SKM-1 (cell line): ENCODE data around the gene RGR.

Experiments used
- DNase-seq: peaks from one replicate; lab custom pipeline; 2025; ENCODE audit not compliant: unreplicated experiment; lab: John Stamatoyannopoulos, UW

The RGR gene

GRCh38 chr10:84217746-84218145 lies 27.1 kb upstream of the RGR start:
- DNase-seq = no peak

GRCh38 chr10:84221916-84222315 lies 22.9 kb upstream of the RGR start:
- no peak for DNase-seq

DNA sequence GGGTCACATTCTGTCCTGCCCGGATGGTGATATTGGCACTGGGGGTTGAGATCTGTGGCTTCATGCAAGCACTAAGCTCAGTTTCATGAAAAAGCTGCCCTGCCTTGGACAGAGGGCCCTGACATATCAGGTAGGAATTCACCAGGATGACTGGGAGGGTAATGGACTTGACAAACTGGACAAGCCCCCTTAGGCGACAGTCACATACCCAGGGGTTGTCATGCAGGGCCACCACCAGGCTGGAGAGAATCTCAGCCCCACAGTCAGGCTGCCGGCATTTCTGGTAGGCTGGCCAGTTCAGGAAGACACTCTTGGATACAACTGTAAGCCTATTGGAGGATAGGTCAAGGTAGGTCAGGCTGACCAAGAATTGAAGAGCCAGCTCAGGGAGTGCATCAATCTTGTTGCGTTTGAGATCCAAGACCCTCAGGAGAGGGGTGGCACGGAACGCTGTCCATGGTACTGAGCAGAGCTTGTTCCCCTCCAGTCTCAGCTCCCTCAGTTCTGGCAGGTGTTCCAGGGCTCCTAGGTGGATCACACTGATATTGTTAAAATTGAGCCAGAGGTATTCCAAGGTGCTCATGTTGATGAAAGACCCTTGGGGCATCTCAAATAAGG lies 20.3 kb upstream of the RGR start:
- DNase-seq = no peak

DNA sequence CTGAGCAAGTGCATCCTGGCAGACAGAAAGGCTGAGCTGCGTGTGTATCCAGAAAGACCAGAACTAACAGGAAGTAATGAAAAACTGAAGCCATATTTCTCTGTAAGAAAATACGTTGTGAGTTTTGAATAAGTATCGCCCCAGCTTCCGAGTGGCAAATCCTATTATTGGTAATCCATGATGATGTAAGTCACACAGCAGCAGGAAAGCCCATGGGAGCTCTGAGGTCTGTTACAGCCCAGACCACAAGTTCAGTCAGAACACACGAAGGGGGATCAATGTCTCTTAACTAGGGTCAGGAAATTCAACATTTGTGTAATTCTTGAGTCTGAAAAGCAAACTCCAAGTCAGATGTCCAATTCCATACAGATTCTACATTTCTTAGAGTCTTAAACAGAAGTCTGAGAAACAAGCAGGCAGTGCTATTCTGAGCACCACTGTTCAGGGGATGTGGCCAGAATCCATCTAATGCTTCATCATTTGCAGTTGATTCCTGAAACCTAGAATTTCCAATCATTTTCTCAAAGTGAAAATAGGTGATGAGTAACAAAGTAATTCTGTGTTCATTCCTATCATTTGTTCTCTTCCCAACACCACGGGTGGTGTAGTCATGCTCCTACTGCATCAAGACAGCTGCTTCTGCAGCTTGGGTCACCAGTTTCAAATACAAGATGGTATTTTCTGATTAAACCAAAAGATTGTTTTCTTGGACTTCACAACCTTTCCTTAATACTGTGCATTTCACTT lies 19.3 kb upstream of the RGR start, which contains the start of gene LRIT2:
Gene LRIT2, minus strand, starts transcription at position 118 of the 747 bp plus-strand sequence. Its CDS starts 24 bp downstream, at position 94.
- DNase-seq = no peak

GRCh38 chr10:84226616-84227015 lies 18.2 kb upstream of the RGR start:
- DNase-seq = no peak

DNA sequence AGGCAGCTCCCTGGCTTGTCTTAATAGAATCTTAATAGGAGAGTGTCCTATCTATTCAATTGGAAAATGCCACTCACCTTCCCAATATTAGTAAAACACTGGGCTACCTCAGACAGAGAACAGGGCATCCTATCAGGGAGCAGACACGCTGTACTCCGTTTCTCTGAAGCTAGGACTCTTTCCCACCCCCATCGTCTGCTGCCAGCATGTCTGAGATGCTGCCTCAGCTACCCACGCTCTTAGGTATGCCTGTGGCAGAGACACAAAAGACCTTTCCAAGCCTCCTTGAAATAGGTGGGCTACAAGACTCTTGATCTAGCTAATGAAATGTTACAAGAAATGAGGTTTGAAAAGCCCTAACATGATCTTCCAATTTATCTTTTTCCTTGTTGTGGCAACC lies 17.0 kb upstream of the RGR start:
- DNase-seq = no peak

DNA sequence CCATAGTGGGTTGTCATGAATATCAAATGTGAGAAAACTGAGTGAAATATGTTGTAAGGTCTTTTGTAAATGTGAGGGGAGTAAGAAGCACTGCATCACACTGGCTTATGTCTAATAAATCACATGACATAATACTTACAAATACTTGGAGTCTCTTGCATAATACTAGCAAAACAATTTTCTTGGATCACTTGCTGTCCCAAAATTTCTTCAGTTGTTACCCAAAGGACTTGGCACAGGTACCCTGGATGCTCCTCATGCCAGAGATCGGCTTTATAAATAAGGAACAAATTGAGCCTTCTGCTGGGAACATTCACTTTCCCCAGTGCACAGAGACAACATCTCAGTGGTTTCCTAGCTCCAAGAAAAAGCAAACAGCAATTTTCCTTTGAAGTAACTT lies 14.5 kb upstream of the RGR start:
- no peak for DNase-seq

GRCh38 chr10:84232376-84232775 lies 12.5 kb upstream of the RGR start:
- DNase-seq = no peak

GRCh38 chr10:84233940-84234339 lies 10.9 kb upstream of the RGR start:
- DNase-seq = no peak

DNA sequence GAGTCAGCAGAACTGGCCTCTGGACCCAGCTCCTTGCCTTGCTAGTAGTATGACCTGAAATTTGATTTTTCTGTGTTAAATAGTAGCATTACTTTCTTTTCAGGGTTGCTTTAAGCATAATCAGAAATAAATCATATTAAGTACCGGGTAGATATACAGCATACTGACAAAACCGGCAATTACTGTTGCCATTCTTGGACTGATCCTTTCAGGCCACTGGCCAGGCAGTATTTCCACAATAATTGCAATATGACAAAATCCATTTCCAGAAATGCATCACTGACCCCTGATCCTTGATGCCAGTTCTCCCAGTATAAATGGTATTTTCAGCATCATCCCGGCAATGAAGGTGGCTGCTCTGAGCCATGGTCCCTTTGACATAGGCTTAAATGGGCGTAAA lies 10.4 kb upstream of the RGR start:
- no peak for DNase-seq

GRCh38 chr10:84235096-84235495 lies 9.8 kb upstream of the RGR start:
- DNase-seq = no peak

DNA sequence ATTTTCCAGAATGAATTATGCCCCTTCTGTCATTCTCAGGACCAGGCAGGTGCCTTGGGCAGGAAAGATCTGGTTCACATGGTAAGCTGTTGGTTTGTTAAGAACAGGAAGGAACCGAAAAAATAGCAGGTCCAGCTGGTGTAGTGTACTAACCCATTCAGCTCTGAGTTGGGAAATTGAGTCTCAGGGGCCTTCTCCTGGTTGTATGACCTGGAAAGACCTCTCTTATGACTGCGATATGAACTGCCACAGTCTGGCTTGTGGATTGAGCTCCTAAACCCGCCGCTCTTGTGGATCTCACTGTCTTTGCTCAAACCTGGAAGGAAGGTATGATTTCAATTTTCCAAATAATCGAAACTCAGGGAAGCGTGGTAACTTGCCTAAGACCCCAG lies 8.1 kb upstream of the RGR start:
- DNase-seq = no peak

GRCh38 chr10:84237199-84238051 lies 7.4 kb upstream of the RGR start:
- no peak for DNase-seq

- no peak for DNase-seq
These were observed 5.9 kb upstream of the RGR start for GRCh38 chr10:84238909-84239308.

DNA sequence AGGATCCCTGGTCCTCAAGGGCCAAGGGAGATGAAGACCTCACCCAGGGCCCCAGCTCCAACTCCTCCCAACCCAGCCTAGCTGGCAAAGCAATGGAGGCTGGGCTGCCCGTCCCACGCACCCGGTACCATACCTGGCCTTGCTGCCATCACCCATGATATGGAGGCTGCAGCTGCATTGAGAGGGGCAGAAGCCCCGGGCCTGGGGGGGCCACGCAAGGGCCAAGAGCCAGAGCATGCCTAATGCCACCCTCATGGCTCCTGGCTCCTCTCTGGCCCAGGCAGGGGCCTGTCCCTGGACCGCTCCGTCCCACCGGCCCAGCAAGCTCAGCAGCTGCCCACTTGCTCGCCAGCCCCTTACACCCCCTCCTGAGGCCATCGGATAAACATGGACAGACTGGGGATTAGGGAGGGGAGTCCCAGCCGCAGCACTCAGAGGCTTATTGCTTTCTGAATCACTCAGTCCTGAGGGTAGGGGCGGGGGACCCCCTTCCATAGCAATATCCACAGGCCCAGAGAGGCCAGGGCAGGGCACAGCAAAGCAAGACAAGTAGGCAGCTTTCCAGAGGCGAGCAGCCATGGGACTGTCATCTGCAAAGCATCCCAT lies 3.6 kb upstream of the RGR start, which contains the start of gene LRIT1:
Gene LRIT1, minus strand, starts transcription at position 362 of the 606 bp plus-strand sequence. Its CDS starts 107 bp downstream, at position 255.
- DNase-seq = no peak

DNA sequence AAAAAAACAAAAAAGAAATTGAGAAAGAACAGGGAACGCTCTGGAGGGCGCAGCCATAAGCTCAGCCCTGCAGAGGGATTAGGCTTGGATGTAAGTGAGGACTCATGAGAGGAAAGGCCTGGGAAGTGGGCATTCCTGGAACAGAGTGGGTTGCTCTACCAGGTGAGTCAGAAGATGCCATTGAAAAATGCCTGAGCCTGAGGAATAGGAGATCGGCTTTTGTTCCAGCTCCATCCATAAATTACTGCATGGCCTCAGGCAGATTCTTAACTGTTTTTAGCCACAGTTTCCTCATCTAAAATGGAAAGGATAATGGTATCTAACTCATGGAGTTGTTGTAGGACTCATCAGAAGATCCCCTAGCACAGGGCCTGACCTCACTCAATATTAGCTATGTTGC lies 1.1 kb upstream of the RGR start:
- no peak for DNase-seq

- DNase-seq = no peak
These were observed 2.6 kb downstream of the RGR start for GRCh38 chr10:84247496-84247895.

DNA sequence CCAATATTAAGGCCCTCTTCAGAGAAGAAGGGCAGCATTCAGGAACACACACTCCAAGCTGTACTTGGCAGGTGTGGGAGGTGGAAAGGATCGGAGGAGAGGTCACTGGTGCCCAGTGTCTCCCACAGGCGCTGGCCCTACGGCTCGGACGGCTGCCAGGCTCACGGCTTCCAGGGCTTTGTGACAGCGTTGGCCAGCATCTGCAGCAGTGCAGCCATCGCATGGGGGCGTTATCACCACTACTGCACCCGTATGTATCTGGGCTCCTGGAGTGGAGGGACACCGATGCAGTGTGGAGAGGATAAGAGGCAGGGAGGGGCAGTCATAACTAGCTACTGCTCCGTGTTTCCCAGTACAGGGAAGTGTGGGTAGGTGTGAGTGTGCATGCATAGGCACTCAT lies 3.9 kb downstream of the RGR start:
- no peak for DNase-seq

DNA sequence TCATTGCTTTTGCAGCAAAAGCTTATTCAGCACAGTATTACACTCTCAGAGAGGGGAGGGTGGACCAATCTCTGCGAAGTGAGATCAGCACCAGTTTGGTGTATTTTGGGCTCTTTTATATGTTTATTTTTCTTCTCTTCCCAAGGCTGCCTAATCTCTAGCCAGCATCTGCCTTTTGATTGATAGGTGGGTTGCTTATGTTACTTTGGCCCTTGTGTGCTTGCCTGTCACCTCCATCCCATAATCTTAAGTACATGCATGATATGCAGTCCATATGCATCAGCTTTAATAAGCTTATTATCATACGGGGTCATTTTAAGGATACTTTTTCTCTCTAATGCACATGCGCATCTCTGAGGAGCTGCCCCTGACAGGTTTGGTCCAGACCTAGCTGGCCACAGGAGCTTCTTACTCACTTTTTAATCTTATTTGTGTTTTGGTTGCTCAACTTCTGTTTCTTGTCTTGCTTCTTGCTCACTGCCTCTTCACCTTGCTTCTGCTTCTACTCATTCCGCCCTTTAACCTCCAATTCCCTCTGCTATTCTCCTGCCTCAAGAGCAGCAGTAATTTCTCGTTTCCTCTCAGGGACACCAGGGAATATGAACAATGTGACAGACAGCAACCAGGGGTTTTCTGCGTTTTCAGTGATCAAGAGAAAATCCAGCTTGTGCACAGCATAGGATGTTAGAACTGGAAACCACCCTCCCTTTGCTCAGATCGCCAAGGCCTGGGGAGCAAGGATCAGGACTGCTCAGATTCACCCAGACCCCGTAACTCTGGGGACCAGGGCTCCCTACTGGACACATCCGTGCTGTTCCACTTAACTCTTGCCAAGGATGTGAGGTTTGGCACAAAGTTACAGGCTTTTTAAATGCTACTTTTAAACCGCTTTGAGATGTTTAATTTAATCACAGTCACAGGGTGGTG lies 10.0 kb downstream of the RGR start:
- DNase-seq = no peak
